Sigmoid colon (tissue), 7 donors: ENCODE data around the gene CGB1. TPM values are rescaled to one million over a fixed set of nuclear protein-coding genes. Genes with fewer than 3 reads are reported as not detected.

Experiments used
- DNase-seq: peaks from one replicate; pipeline ENCODE4 v3.0.0-alpha.2; 2019
- H3K27ac ChIP-seq, 4 donors: fragments of 200-600 bp; sonication (generic); one replicate each; pipeline ENCODE4 v1.5.1; 2016 to 2019; ENCODE audit warnings: mild to moderate bottlenecking in 1 of 4
- H3K27me3 ChIP-seq, 3 donors: fragments of 200-600 bp; sonication (generic); one replicate each; pipeline ENCODE4 v1.5.1; 2019; ENCODE audit warnings: mild to moderate bottlenecking in 1 of 3
- H3K36me3 ChIP-seq, 4 donors: fragments of 200-600 bp; sonication (generic); one replicate each; pipeline ENCODE4 v1.5.1; 2016 to 2019
- H3K4me1 ChIP-seq, 4 donors: fragments of 200-600 bp; sonication (generic); one replicate each; pipeline ENCODE4 v1.5.1; 2017 to 2019
- H3K4me3 ChIP-seq, 4 donors: fragments of 200-600 bp; sonication (generic); one replicate each; pipeline ENCODE4 v1.5.1; 2017 to 2019; ENCODE audit warnings: mild to moderate bottlenecking in 2 of 4, moderate library complexity in 1 of 4
- H3K9me3 ChIP-seq, 4 donors: fragments of 200-600 bp in 3 of 4; sonication (generic) in 3 of 4; one replicate each; pipeline versions ENCODE4 v1.5.1 to v1.6.1; 2013 to 2019
- EP300 ChIP-seq, 4 donors: sonication (generic); formaldehyde crosslinking; IDR thresholded peaks; one replicate each; pipeline ENCODE4 v1.6.1; 2017; ENCODE audit warnings: antibody characterized with exemption in 4 of 4
- POLR2A ChIP-seq, 2 donors: fragments of 450-650 bp; IDR thresholded peaks; one replicate each; pipeline ENCODE4 v1.6.1; 2016; ENCODE audit warnings: antibody characterized with exemption in 2 of 2, mild to moderate bottlenecking in 2 of 2, moderate library complexity in 2 of 2
- POLR2AphosphoS5 ChIP-seq, 4 donors: sonication (generic); formaldehyde crosslinking; IDR thresholded peaks; one replicate each; pipeline ENCODE4 v1.6.1; 2017; ENCODE audit warnings: antibody characterized with exemption in 4 of 4
- WGBS, 2 donors: extraction: QIAGEN DNeasy Blood & Tissue Kit; methylation state at CpG; one replicate each; pipeline ENCODE4 v1.1.7; 2013; 5-methylcytosine and 5-hydroxymethylcytosine counted together
- intact Hi-C: fragments of 100-400 bp; cut with DNase I; formaldehyde crosslinking; loops from one replicate; pipeline ENCODE4 v1.15.1; 2023
- polyA plus RNA-seq, 3 donors: library from polyadenylated mRNA; stranded (reverse); fragments of 200-250 nt; gene quantifications; one replicate each; pipeline ENCODE4 v1.2.3, GENCODE V29; 2013
- total RNA-seq, 4 donors: library from RNA; depleted of rRNA; stranded (reverse); fragments of >200 nt; gene quantifications; one replicate each; pipeline ENCODE4 v1.1.0, GENCODE V29; 2016
- TF ChIP-seq, protein P1 (sequence below), 4 experiments: fragments of 450-650 bp in 3 of 4; fragments of 200-600 bp in 1 of 4; IDR thresholded peaks; one replicate each; pipeline ENCODE4 v1.5.1; 2016 to 2019; ENCODE audit warnings: antibody characterized with exemption in 4 of 4, mild to moderate bottlenecking in 3 of 4, moderate library complexity in 2 of 4
- donor health status: healthy with polysubstance abuse.
- donor health status: Bipolar disorder and iron deficiency.
- donor health status: healthy.

Gene CGB1
- total and polyA plus RNA-seq, 7 donors: not detected

DNA sequence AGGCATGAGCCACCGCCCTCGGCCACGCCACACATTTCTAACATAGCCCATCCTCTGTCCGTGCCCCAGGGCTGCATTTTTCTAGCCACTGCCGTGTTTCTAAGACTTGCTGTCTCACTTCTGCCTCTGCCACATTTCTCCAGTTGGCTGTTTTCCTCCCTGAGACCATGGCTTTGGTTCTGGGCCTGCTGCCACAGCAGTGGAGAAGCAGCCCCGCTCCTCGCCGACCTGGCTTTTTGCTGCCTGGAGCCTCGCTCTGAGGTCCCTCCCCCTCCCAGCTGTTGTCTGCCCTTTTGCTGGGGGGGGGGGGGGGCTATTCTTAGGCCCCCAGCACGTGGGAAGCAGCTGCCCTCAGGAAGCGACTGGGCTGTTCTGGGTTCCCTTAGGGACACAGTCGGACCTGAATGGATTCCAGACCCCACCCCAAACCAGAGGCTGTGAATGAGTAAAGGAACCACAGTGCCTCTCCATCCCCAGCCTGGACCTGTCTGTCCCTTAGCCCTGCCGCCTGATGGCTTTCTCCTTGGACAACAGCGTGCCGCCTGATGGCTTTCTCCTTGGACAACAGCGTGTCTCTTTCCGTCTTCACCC, 46.9 kb downstream of the CGB1 start:
- Histone ChIP-seq H3K36me3 (peaks cover 4 to 39% (median 13%) of the 10 kb centered on the region in 4 donors), H3K4me1 (peaks cover 0 to 36% (median 32%) of the 10 kb centered on the region in 4 donors), H3K4me3 (no peak overlapping the region), H3K9me3 (no peaks in the 10 kb centered on the region), H3K27ac (peak overlapping the region in 2 of 4 donors; percentile 2 to 16), H3K27me3 (no peaks in the 10 kb centered on the region)
- 87 to 92% methylated on average over 17 of the region's 17 CpGs for WGBS, 2 donors
- TF ChIP-seq EP300 (IDR thresholded peaks at IDR 0.05) (no peak), POLR2AphosphoS5 (IDR thresholded peaks at IDR 0.05) (no peak), POLR2A (IDR thresholded peaks at IDR 0.05) (no peak)
- TF ChIP-seq, protein P1, sequence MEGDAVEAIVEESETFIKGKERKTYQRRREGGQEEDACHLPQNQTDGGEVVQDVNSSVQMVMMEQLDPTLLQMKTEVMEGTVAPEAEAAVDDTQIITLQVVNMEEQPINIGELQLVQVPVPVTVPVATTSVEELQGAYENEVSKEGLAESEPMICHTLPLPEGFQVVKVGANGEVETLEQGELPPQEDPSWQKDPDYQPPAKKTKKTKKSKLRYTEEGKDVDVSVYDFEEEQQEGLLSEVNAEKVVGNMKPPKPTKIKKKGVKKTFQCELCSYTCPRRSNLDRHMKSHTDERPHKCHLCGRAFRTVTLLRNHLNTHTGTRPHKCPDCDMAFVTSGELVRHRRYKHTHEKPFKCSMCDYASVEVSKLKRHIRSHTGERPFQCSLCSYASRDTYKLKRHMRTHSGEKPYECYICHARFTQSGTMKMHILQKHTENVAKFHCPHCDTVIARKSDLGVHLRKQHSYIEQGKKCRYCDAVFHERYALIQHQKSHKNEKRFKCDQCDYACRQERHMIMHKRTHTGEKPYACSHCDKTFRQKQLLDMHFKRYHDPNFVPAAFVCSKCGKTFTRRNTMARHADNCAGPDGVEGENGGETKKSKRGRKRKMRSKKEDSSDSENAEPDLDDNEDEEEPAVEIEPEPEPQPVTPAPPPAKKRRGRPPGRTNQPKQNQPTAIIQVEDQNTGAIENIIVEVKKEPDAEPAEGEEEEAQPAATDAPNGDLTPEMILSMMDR (IDR thresholded peaks at IDR 0.05): no peak
- no peak for DNase-seq
- intact Hi-C loops: loop anchor here (5.0 kb wide), 1 partner anchor 158 kb away; no protein-coding TSS in a partner anchor

DNA sequence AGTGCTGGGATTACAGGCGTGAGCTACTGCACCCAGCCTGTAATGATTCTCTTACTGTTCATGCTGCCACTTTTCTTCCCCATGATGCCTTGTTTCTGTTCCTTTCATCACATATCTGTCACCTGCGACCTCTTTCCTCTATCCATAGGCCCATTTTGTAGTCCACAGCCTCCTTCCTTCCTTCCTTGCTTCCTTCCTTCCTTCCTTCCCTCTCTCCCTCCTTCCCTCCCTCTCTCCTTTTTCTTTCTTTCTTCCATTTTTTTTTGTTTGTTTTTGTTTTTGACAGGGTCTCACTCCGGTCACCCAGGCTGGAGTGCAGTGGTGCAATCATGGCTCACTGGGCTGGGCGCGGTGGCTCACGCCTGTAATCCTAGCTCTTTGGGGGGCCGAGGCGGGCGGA, 47.8 kb downstream of the CGB1 start:
- Histone ChIP-seq H3K36me3 (peaks cover 5 to 49% (median 17%) of the 10 kb centered on the region in 4 donors), H3K9me3 (no peaks in the 10 kb centered on the region), H3K4me1 (peaks cover 0 to 27% (median 24%) of the 10 kb centered on the region in 4 donors), H3K4me3 (no peak overlapping the region), H3K27ac (no peak overlapping the region), H3K27me3 (no peaks in the 10 kb centered on the region)
- 94 to 95% methylated on average over 9 of the region's 9 CpGs for WGBS, 2 donors
- TF ChIP-seq POLR2AphosphoS5 (IDR thresholded peaks at IDR 0.05): no peak
- TF ChIP-seq, protein P1 (IDR thresholded peaks at IDR 0.05): no peak
- no peak for TF ChIP-seq EP300 (IDR thresholded peaks at IDR 0.05)
- TF ChIP-seq POLR2A (IDR thresholded peaks at IDR 0.05): no peak
- intact Hi-C loops: no loop called here
- no peak for DNase-seq

DNA sequence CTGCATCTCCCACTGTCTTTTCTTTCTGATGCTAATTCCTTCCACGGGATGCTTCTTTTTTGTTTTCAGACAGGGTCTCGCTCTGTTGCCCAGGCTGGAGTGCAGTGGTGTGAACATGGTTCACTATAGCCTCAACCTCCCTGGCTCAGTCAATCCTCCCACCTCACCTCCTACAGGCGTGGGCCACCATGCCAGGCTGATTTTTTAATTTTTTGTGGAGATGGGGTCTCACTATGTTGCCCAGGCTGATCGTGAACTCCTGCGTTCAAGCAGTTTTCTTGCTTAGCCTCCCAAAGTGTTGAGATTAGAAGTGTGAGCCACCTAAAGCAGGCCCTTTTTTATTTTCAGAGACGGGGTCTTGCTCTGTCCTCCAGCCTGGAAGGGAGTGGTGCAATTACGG, 48.4 kb downstream of the CGB1 start:
- intact Hi-C loops: no loop called here
- peaks cover 0 to 27% (median 24%) of the 10 kb centered on the region in 4 donors for H3K4me1 ChIP-seq
- H3K4me3 ChIP-seq: no peak overlapping the region

DNA sequence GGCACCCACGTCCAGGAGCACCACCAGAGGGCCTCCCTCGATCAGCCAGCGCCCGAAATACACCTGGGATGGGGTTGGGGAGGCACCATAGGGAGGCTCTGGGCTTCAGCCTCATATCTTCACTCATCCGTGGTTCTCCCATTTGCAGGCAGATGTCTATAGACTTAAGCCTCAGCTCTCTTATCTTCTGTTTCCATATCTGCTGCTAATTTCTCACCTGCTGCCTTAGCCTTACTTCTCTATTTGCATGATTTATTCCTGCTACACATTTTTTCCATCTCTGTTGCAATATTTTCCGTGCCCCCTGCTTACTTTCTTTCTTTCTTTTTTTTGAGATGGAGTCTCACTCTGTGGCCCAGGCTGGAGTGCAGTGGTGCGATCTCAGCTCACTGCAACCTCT, 49.4 kb downstream of the CGB1 start:
- intact Hi-C loops: no loop called here

More for the DNA sequence above, 48.4 kb downstream of the CGB1 start:
- TF ChIP-seq EP300 (IDR thresholded peaks at IDR 0.05) (no peak), POLR2A (IDR thresholded peaks at IDR 0.05) (no peak), POLR2AphosphoS5 (IDR thresholded peaks at IDR 0.05) (no peak)
- TF ChIP-seq, protein P1 (IDR thresholded peaks at IDR 0.05): no peak
- no peaks in the 10 kb centered on the region for H3K27me3 ChIP-seq
- H3K36me3 ChIP-seq: peaks cover 5 to 53% (median 18%) of the 10 kb centered on the region in 4 donors
- WGBS, 2 donors: 90 to 97% methylated on average over 7 of the region's 7 CpGs
- H3K27ac ChIP-seq: no peak overlapping the region
- no peak for DNase-seq
- H3K9me3 ChIP-seq: no peaks in the 10 kb centered on the region

More for the DNA sequence above, 49.4 kb downstream of the CGB1 start:
- TF ChIP-seq POLR2AphosphoS5 (IDR thresholded peaks at IDR 0.05) (no peak), EP300 (IDR thresholded peaks at IDR 0.05) (no peak), POLR2A (IDR thresholded peaks at IDR 0.05) (no peak)
- TF ChIP-seq, protein P1 (IDR thresholded peaks at IDR 0.05): no peak
- Histone ChIP-seq H3K27ac (no peak overlapping the region), H3K9me3 (no peaks in the 10 kb centered on the region), H3K4me1 (peaks cover 0 to 25% (median 24%) of the 10 kb centered on the region in 4 donors), H3K4me3 (no peak overlapping the region), H3K27me3 (no peaks in the 10 kb centered on the region), H3K36me3 (peaks cover 5 to 63% (median 23%) of the 10 kb centered on the region in 4 donors)
- WGBS, 2 donors: 89 to 91% methylated on average over 7 of the region's 7 CpGs
- DNase-seq: no peak
